ENCODE measurements around the gene NEDD4. TPM values are rescaled to one million over a fixed set of nuclear protein-coding genes. Genes with fewer than 3 reads are reported as not detected.
A peak's percentile ranks its signal among the peaks of the same experiment; 100 is the strongest.

NEDD4 gene
- total and polyA plus RNA-seq, 2 experiments from 2014 or later = 11.0 to 21.8 TPM

- Histone ChIP-seq H4K20me1 (ENCODE audit: insufficient read depth) (no peaks in the 10 kb centered on the region; the same call in 1 of the 2 replicates), H3K4me2 (ENCODE audit: unreplicated experiment) (no peak overlapping the region), H3F3A (ENCODE audit: insufficient read depth) (no peaks in the 10 kb centered on the region), H3K4me3 (no peak overlapping the region), H3K9ac (no peak overlapping the region), H2AFZ (no peak overlapping the region), H3K36me3 (ENCODE audit: low read depth) (peaks cover 58% of the 10 kb centered on the region), H3K27ac (no peak overlapping the region), H3K27me3 (replicated peaks; ENCODE audit: insufficient read depth) (no peaks in the 10 kb centered on the region), H3K4me1 (ENCODE audit: insufficient read depth) (no peaks in the 10 kb centered on the region), H3K9me3 (ENCODE audit: low read depth) (no peaks in the 10 kb centered on the region), H3K79me2 (ENCODE audit: insufficient read depth) (no peaks in the 10 kb centered on the region), H3K9me2 (ENCODE audit: insufficient read depth) (no peaks in the 10 kb centered on the region)
- in situ Hi-C loops (cut with MboI) = no loop called here
- 92 to 98% methylated on average over 3 of the region's 3 CpGs for WGBS, 2 experiments (ENCODE audit: low coverage in 1 of 2, low lambda C conversion rate in 2 of 2, missing lambda C conversion rate in 2 of 2)
- DNase-seq = no peak
- TF ChIP-seq EZH2 (IDR thresholded peaks at IDR 0.05; ENCODE audit: insufficient read depth, poor library complexity, severe bottlenecking) (no peak), EZH2phosphoT487 (IDR thresholded peaks at IDR 0.05; ENCODE audit: insufficient read depth, low read depth) (no peak)
These were observed 157.5 kb downstream of the NEDD4 start for GRCh38 chr15:55835866-55836265.

- Histone ChIP-seq H3K9ac (no peak overlapping the region), H2AFZ (no peak overlapping the region), H3K36me3 (ENCODE audit: low read depth) (peaks cover 67% of the 10 kb centered on the region), H3K4me2 (ENCODE audit: unreplicated experiment) (no peak overlapping the region), H4K20me1 (ENCODE audit: insufficient read depth) (no peaks in the 10 kb centered on the region; the same call in 1 of the 2 replicates), H3K4me3 (no peak overlapping the region), H3K79me2 (ENCODE audit: insufficient read depth) (no peaks in the 10 kb centered on the region), H3K4me1 (ENCODE audit: insufficient read depth) (no peaks in the 10 kb centered on the region), H3K9me3 (ENCODE audit: low read depth) (no peaks in the 10 kb centered on the region), H3K27me3 (replicated peaks; ENCODE audit: insufficient read depth) (no peaks in the 10 kb centered on the region), H3K27ac (no peak overlapping the region), H3F3A (ENCODE audit: insufficient read depth) (peaks cover 4% of the 10 kb centered on the region; the same call in 1 of the 2 replicates), H3K9me2 (ENCODE audit: insufficient read depth) (no peaks in the 10 kb centered on the region)
- TF ChIP-seq EZH2 (IDR thresholded peaks at IDR 0.05; ENCODE audit: insufficient read depth, poor library complexity, severe bottlenecking) (no peak), EZH2phosphoT487 (IDR thresholded peaks at IDR 0.05; ENCODE audit: insufficient read depth, low read depth) (no peak)
- no peak for DNase-seq
- WGBS, 2 experiments (ENCODE audit: low coverage in 1 of 2, low lambda C conversion rate in 2 of 2, missing lambda C conversion rate in 2 of 2) = 93 to 98% methylated on average over 3 of the region's 3 CpGs
- in situ Hi-C loops (cut with MboI) = no loop called here
These were observed 159.1 kb downstream of the NEDD4 start for GRCh38 chr15:55834331-55834730.

GRCh38 chr15:55829826-55830225 lies 163.6 kb downstream of the NEDD4 start:
- H3K27me3 ChIP-seq (replicated peaks; ENCODE audit: insufficient read depth) = no peaks in the 10 kb centered on the region
- no peak overlapping the region for H3K4me2 ChIP-seq (ENCODE audit: unreplicated experiment)
- H2AFZ ChIP-seq = no peak overlapping the region
- H3K9me2 ChIP-seq (ENCODE audit: insufficient read depth) = no peaks in the 10 kb centered on the region
- no peak overlapping the region for H3K4me3 ChIP-seq
- peaks cover 55% of the 10 kb centered on the region for H3K36me3 ChIP-seq (ENCODE audit: low read depth)
- no peaks in the 10 kb centered on the region for H3K79me2 ChIP-seq (ENCODE audit: insufficient read depth)
- no peaks in the 10 kb centered on the region for H3K4me1 ChIP-seq (ENCODE audit: insufficient read depth)
- DNase-seq = no peak
- H3F3A ChIP-seq (ENCODE audit: insufficient read depth) = peaks cover 4% of the 10 kb centered on the region; the same call in 1 of the 2 replicates
- H4K20me1 ChIP-seq (ENCODE audit: insufficient read depth) = no peaks in the 10 kb centered on the region
- in situ Hi-C loops (cut with MboI) = no loop called here
- no peak for TF ChIP-seq EZH2phosphoT487 (IDR thresholded peaks at IDR 0.05; ENCODE audit: insufficient read depth, low read depth)
- no peak for TF ChIP-seq EZH2 (IDR thresholded peaks at IDR 0.05; ENCODE audit: insufficient read depth, poor library complexity, severe bottlenecking)
- no peak overlapping the region for H3K27ac ChIP-seq
- H3K9me3 ChIP-seq (ENCODE audit: low read depth) = no peaks in the 10 kb centered on the region
- no peak overlapping the region for H3K9ac ChIP-seq
- WGBS, 2 experiments (ENCODE audit: low coverage in 1 of 2, low lambda C conversion rate in 2 of 2, missing lambda C conversion rate in 2 of 2) = 76 to 83% methylated on average over 2 of the region's 2 CpGs

GRCh38 chr15:55827955-55828354 lies 165.5 kb downstream of the NEDD4 start:
- in situ Hi-C loops (cut with MboI) = no loop called here
- WGBS, 2 experiments (ENCODE audit: low coverage in 1 of 2, low lambda C conversion rate in 2 of 2, missing lambda C conversion rate in 2 of 2) = 94 to 96% methylated on average over 2 of the region's 2 CpGs

GRCh38 chr15:55827204-55827603 lies 166.2 kb downstream of the NEDD4 start:
- Histone ChIP-seq H3K9ac (no peak overlapping the region), H3K4me1 (ENCODE audit: insufficient read depth) (peaks cover 12% of the 10 kb centered on the region), H3K4me2 (ENCODE audit: unreplicated experiment) (no peak overlapping the region), H2AFZ (no peak overlapping the region), H3K4me3 (no peak overlapping the region), H4K20me1 (ENCODE audit: insufficient read depth) (no peaks in the 10 kb centered on the region), H3K9me2 (ENCODE audit: insufficient read depth) (no peaks in the 10 kb centered on the region), H3K79me2 (ENCODE audit: insufficient read depth) (no peaks in the 10 kb centered on the region), H3K9me3 (ENCODE audit: low read depth) (no peaks in the 10 kb centered on the region), H3K36me3 (ENCODE audit: low read depth) (peaks cover 36% of the 10 kb centered on the region), H3K27ac (no peak overlapping the region), H3F3A (ENCODE audit: insufficient read depth) (peaks cover 24% of the 10 kb centered on the region), H3K27me3 (replicated peaks; ENCODE audit: insufficient read depth) (no peaks in the 10 kb centered on the region)
- in situ Hi-C loops (cut with MboI) = no loop called here
- peak; percentile 25 for DNase-seq
- TF ChIP-seq EZH2phosphoT487 (IDR thresholded peaks at IDR 0.05; ENCODE audit: insufficient read depth, low read depth) (no peak), EZH2 (IDR thresholded peaks at IDR 0.05; ENCODE audit: insufficient read depth, poor library complexity, severe bottlenecking) (no peak)
- 52 to 64% methylated on average over 2 of the region's 2 CpGs for WGBS, 2 experiments (ENCODE audit: low coverage in 1 of 2, low lambda C conversion rate in 2 of 2, missing lambda C conversion rate in 2 of 2)

More at GRCh38 chr15:55827955-55828354, 165.5 kb downstream of the NEDD4 start:
- H4K20me1 ChIP-seq (ENCODE audit: insufficient read depth) = no peaks in the 10 kb centered on the region
- no peaks in the 10 kb centered on the region for H3K27me3 ChIP-seq (replicated peaks; ENCODE audit: insufficient read depth)
- no peak overlapping the region for H3K4me3 ChIP-seq
- no peaks in the 10 kb centered on the region for H3K79me2 ChIP-seq (ENCODE audit: insufficient read depth)
- no peak overlapping the region for H2AFZ ChIP-seq
- H3K4me2 ChIP-seq (ENCODE audit: unreplicated experiment) = no peak overlapping the region
- DNase-seq = no peak
- H3K9ac ChIP-seq = no peak overlapping the region
- no peaks in the 10 kb centered on the region for H3K9me2 ChIP-seq (ENCODE audit: insufficient read depth)
- peaks cover 19% of the 10 kb centered on the region for H3F3A ChIP-seq (ENCODE audit: insufficient read depth)
- H3K36me3 ChIP-seq (ENCODE audit: low read depth) = peaks cover 44% of the 10 kb centered on the region
- H3K27ac ChIP-seq = no peak overlapping the region
- TF ChIP-seq EZH2 (IDR thresholded peaks at IDR 0.05; ENCODE audit: insufficient read depth, poor library complexity, severe bottlenecking) (no peak), EZH2phosphoT487 (IDR thresholded peaks at IDR 0.05; ENCODE audit: insufficient read depth, low read depth) (no peak)
- H3K4me1 ChIP-seq (ENCODE audit: insufficient read depth) = peaks cover 10% of the 10 kb centered on the region
- no peaks in the 10 kb centered on the region for H3K9me3 ChIP-seq (ENCODE audit: low read depth)

Data from GM23248 (cell line).